ENCODE results near the gene KLK12. TPM values are rescaled to one million over a fixed set of nuclear protein-coding genes. Genes with fewer than 3 reads are reported as not detected.

The KLK12 gene
- total and polyA plus RNA-seq, 2 experiments from 2014 or later, result not detected

DNA sequence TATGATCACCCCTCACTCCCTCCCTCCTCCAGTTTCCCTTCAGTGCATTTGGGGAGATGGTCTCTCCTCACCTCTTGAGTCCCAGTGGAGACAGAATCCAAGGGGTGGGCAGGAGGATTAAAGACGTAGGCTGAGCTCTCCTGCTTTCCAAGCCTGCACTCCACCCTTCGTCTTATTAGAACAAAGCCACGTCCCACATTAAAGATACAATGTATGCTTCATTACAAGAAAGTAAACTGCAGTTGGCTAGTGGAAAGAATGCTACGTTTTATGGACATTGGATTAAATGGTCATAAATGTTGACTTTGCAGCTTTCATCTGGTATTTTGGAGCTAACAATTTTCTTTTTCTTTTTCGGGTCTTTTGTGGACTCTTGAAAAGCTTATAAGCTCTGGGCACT is 6.9 kb downstream of the KLK12 start:
- no peak for TF ChIP-seq EZH2phosphoT487 (IDR thresholded peaks at IDR 0.05; ENCODE audit: insufficient read depth, low read depth)
- no peak for TF ChIP-seq EZH2 (IDR thresholded peaks at IDR 0.05; ENCODE audit: insufficient read depth, poor library complexity, severe bottlenecking)
- in situ Hi-C loops (cut with MboI), result no loop called here
- Histone ChIP-seq H3K79me2 (ENCODE audit: insufficient read depth) (no peaks in the 10 kb centered on the region), H3K27ac (no peak overlapping the region), H3K9me3 (ENCODE audit: low read depth) (no peaks in the 10 kb centered on the region), H4K20me1 (ENCODE audit: insufficient read depth) (no peaks in the 10 kb centered on the region), H3K4me3 (no peak overlapping the region), H3K4me1 (ENCODE audit: insufficient read depth) (no peaks in the 10 kb centered on the region), H3K27me3 (replicated peaks; ENCODE audit: insufficient read depth) (peaks cover 14% of the 10 kb centered on the region), H2AFZ (no peak overlapping the region), H3K4me2 (ENCODE audit: unreplicated experiment) (no peak overlapping the region), H3K9ac (no peak overlapping the region), H3F3A (ENCODE audit: insufficient read depth) (no peaks in the 10 kb centered on the region), H3K9me2 (ENCODE audit: insufficient read depth) (no peaks in the 10 kb centered on the region), H3K36me3 (ENCODE audit: low read depth) (no peaks in the 10 kb centered on the region)
- 11 to 18% methylated on average over 5 of the region's 5 CpGs for WGBS, 2 experiments (ENCODE audit: low coverage in 1 of 2, low lambda C conversion rate in 2 of 2, missing lambda C conversion rate in 2 of 2)
- no peak for DNase-seq

- Histone ChIP-seq H3F3A (ENCODE audit: insufficient read depth) (no peaks in the 10 kb centered on the region), H3K9ac (no peak overlapping the region), H3K36me3 (ENCODE audit: low read depth) (no peaks in the 10 kb centered on the region), H3K4me2 (ENCODE audit: unreplicated experiment) (no peak overlapping the region), H3K4me3 (no peak overlapping the region), H3K9me3 (ENCODE audit: low read depth) (no peaks in the 10 kb centered on the region), H3K27me3 (replicated peaks; ENCODE audit: insufficient read depth) (peaks cover 14% of the 10 kb centered on the region), H3K79me2 (ENCODE audit: insufficient read depth) (no peaks in the 10 kb centered on the region), H4K20me1 (ENCODE audit: insufficient read depth) (no peaks in the 10 kb centered on the region), H2AFZ (no peak overlapping the region), H3K9me2 (ENCODE audit: insufficient read depth) (no peaks in the 10 kb centered on the region), H3K27ac (no peak overlapping the region), H3K4me1 (ENCODE audit: insufficient read depth) (no peaks in the 10 kb centered on the region)
- no peak for DNase-seq
- TF ChIP-seq EZH2phosphoT487 (IDR thresholded peaks at IDR 0.05; ENCODE audit: insufficient read depth, low read depth), result no peak
- TF ChIP-seq EZH2 (IDR thresholded peaks at IDR 0.05; ENCODE audit: insufficient read depth, poor library complexity, severe bottlenecking), result no peak
- in situ Hi-C loops (cut with MboI), result no loop called here
- WGBS, 2 experiments (ENCODE audit: low coverage in 1 of 2, low lambda C conversion rate in 2 of 2, missing lambda C conversion rate in 2 of 2), result 18 to 19% methylated on average over 12 to 14 of the region's 14 CpGs
These were observed 7.5 kb downstream of the KLK12 start for GRCh38 chr19:51027126-51027806.

DNA sequence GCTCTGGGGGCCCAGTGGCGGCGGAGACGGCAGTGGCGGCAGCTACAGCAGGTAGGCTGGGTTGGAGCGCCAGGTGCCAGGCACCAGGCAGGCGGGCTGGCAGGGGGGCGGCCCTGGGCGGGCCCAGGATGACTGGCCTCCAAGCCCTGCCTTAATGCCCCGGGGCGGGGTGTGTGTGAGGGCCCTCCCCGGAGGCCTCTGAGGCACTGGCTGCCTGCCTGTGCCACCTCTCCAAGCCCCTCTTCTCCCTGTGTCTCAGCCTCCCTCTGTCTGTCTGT is 8.3 kb downstream of the KLK12 start, which contains the start of gene KLK11:
TSS of gene KLK11 (minus strand) at position 63 of the 278 bp plus-strand sequence. CDS start 985 bp downstream, outside the sequence.
- no peak within 1 kb of the TSS for H3K4me3 ChIP-seq
- H3K4me2 ChIP-seq (ENCODE audit: unreplicated experiment), result no peak within 1 kb of the TSS
- H2AFZ ChIP-seq, result no peak within 1 kb of the TSS
- no peaks in the 10 kb centered on the region for H3K9me2 ChIP-seq (ENCODE audit: insufficient read depth)
- peaks cover 19% of the 10 kb centered on the region for H3K27me3 ChIP-seq (replicated peaks; ENCODE audit: insufficient read depth)
- H3K9me3 ChIP-seq (ENCODE audit: low read depth), result no peaks in the 10 kb centered on the region
- H3K4me1 ChIP-seq (ENCODE audit: insufficient read depth), result no peaks in the 10 kb centered on the region
- TF ChIP-seq EZH2phosphoT487 (IDR thresholded peaks at IDR 0.05; ENCODE audit: insufficient read depth, low read depth) (no peak), EZH2 (IDR thresholded peaks at IDR 0.05; ENCODE audit: insufficient read depth, poor library complexity, severe bottlenecking) (no peak)
- no peaks in the 10 kb centered on the region for H3K36me3 ChIP-seq (ENCODE audit: low read depth)
- no peak for DNase-seq
- H3K27ac ChIP-seq, result no peak within 1 kb of the TSS
- H3F3A ChIP-seq (ENCODE audit: insufficient read depth), result no peaks in the 10 kb centered on the region
- no peak within 1 kb of the TSS for H3K9ac ChIP-seq
- 18 to 53% methylated on average over 3 to 11 of the region's 11 CpGs for WGBS, 2 experiments (ENCODE audit: low coverage in 1 of 2, low lambda C conversion rate in 2 of 2, missing lambda C conversion rate in 2 of 2)
- in situ Hi-C loops (cut with MboI), result no loop called here
- no peaks in the 10 kb centered on the region for H4K20me1 ChIP-seq (ENCODE audit: insufficient read depth)
- no peaks in the 10 kb centered on the region for H3K79me2 ChIP-seq (ENCODE audit: insufficient read depth)

DNA sequence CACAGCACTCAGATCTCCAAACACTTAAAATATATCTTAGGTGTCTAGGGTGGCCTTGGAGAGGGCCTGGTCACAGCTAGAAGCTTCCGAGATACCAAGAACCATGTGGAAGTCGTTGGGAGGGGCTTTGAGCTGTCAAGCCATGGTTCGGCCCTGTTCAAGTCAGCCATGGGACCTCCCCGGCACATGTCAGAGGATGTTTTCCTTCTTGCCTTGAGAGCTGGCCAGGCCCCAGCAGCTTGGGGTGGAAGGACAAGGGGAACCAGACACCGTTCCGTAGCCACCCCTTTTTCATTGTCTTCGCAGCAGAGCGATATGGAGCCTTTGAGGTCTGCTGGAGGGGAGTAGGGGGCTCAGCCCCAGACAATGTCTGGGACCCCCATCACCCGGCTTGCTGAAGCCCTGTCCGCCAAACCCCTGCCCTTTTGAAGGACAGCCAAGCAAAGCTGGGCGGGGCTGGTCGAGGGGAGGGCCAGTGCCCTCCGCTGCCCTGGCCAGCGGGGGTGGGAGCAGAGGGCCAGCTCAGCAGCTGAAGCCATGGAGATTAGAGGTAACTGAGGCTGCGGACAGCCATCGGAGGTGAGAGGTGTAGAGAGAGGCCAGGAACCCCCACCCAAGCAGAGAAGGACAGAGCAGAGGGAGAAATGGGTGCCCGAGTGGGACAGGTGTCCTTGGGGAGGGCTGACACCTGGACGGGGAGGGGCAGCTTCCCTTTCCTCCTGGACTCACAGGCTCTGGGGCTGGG is 8.8 kb downstream of the KLK12 start:
- Histone ChIP-seq H3K79me2 (ENCODE audit: insufficient read depth) (no peaks in the 10 kb centered on the region), H3K9me3 (ENCODE audit: low read depth) (no peaks in the 10 kb centered on the region), H3F3A (ENCODE audit: insufficient read depth) (0 out of 2 replicates have a peak, but pooled peaks cover 3% of the 10 kb centered on the region), H3K9ac (no peak overlapping the region), H3K4me3 (no peak overlapping the region), H3K36me3 (ENCODE audit: low read depth) (no peaks in the 10 kb centered on the region), H4K20me1 (ENCODE audit: insufficient read depth) (no peaks in the 10 kb centered on the region), H3K27ac (no peak overlapping the region), H3K27me3 (replicated peaks; ENCODE audit: insufficient read depth) (peaks cover 19% of the 10 kb centered on the region), H3K4me1 (ENCODE audit: insufficient read depth) (no peaks in the 10 kb centered on the region), H3K9me2 (ENCODE audit: insufficient read depth) (no peaks in the 10 kb centered on the region), H2AFZ (no peak overlapping the region), H3K4me2 (ENCODE audit: unreplicated experiment) (no peak overlapping the region)
- no peak for DNase-seq
- WGBS, 2 experiments (ENCODE audit: low coverage in 1 of 2, low lambda C conversion rate in 2 of 2, missing lambda C conversion rate in 2 of 2), result 28 to 30% methylated on average over 18 of the region's 18 CpGs
- TF ChIP-seq EZH2 (IDR thresholded peaks at IDR 0.05; ENCODE audit: insufficient read depth, poor library complexity, severe bottlenecking) (no peak), EZH2phosphoT487 (IDR thresholded peaks at IDR 0.05; ENCODE audit: insufficient read depth, low read depth) (no peak)
- in situ Hi-C loops (cut with MboI), result no loop called here

All from GM23248 (cell line).